Large intestine (tissue), 3 donors: ENCODE measurements around the gene CRPPA. TPM values are rescaled to one million over a fixed set of nuclear protein-coding genes. Genes with fewer than 3 reads are reported as not detected.
"Not testable (repeated sequence)": the region's sequence is repeated elsewhere in the genome, so short reads cannot be mapped to it uniquely, and the experiment has no call there.

Source experiments
- DNase-seq, 2 donors: peaks; one replicate each; pipeline versions ENCODE4 v3.0.0 to v3.0.0-alpha.2; 2013
- H3K27ac ChIP-seq: one replicate; pipeline ENCODE4 v1.5.1; 2013; ENCODE audit warnings: low read length
- H3K27me3 ChIP-seq: 2 replicates; pipeline ENCODE4 v1.6.1; 2013; ENCODE audit warnings: low read length; ENCODE audit not compliant: control insufficient read depth, insufficient read depth
- H3K36me3 ChIP-seq: 2 replicates; pipeline ENCODE4 v1.6.1; 2013; ENCODE audit warnings: low read length; ENCODE audit not compliant: control insufficient read depth, insufficient read depth
- H3K4me1 ChIP-seq: one replicate; pipeline ENCODE4 v1.6.1; 2013; ENCODE audit warnings: low read length; ENCODE audit not compliant: control insufficient read depth, insufficient read depth
- H3K4me3 ChIP-seq: one replicate; pipeline ENCODE4 v1.5.1; 2013; ENCODE audit warnings: low read length
- H3K9me3 ChIP-seq: one replicate; pipeline ENCODE4 v1.6.1; 2013; ENCODE audit warnings: mild to moderate bottlenecking, low read depth, low read length, moderate library complexity; ENCODE audit not compliant: control insufficient read depth
- WGBS: methylation state at CpG from one replicate; pipeline ENCODE4 v1.1.5; 2013; ENCODE audit warnings: low lambda C conversion rate; ENCODE audit not compliant: insufficient coverage; 5-methylcytosine and 5-hydroxymethylcytosine counted together
- polyA plus RNA-seq: library from polyadenylated mRNA; unstranded; fragments of 120-200 nt; gene quantifications from one replicate; pipeline ENCODE4 v1.2.1, GENCODE V29; 2013

CRPPA gene
- polyA plus RNA-seq, 1 donor = 1.8 TPM

DNA sequence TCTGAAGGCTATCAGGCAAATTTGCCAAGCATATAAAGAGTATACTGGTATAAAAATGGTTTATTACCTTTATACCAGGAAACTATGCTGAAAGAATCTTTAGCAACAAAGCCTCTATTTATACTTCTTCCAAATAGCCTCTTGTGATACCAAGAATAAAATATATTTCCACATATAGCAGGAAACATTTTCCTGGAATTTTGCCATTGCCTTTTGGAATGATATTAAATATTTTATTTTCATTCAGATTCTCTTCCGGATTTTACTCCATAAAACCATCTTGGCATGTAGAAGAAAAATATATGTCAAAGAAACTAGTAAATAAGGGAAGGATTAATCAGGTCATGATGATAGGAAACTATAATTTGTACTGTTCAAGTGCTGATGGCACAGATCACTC is 26.5 kb upstream of the CRPPA start:
- WGBS = 60% methylated on average over 1 of the region's 1 CpG

GRCh38 chr7:16446508-16446907 is 25.2 kb upstream of the CRPPA start:
- no peaks in the 10 kb centered on the region for H3K4me1 ChIP-seq
- H3K27ac ChIP-seq = no peak overlapping the region
- 100% methylated on average over 1 of the region's 1 CpG for WGBS
- H3K36me3 ChIP-seq = no peaks in the 10 kb centered on the region
- no peaks in the 10 kb centered on the region for H3K9me3 ChIP-seq
- H3K4me3 ChIP-seq = no peak overlapping the region
- no peaks in the 10 kb centered on the region for H3K27me3 ChIP-seq
- DNase-seq = no peak

More for the DNA sequence above, 26.5 kb upstream of the CRPPA start:
- no peak overlapping the region for H3K27ac ChIP-seq
- H3K4me1 ChIP-seq = no peaks in the 10 kb centered on the region
- no peak for DNase-seq
- H3K9me3 ChIP-seq = no peaks in the 10 kb centered on the region
- no peak overlapping the region for H3K4me3 ChIP-seq
- no peaks in the 10 kb centered on the region for H3K27me3 ChIP-seq
- no peaks in the 10 kb centered on the region for H3K36me3 ChIP-seq

GRCh38 chr7:16443871-16444270 is 22.5 kb upstream of the CRPPA start:
- DNase-seq = not testable (repeated sequence)
- WGBS = 100% methylated on average over 1 of the region's 2 CpGs

GRCh38 chr7:16438988-16439387 is 17.6 kb upstream of the CRPPA start:
- Histone ChIP-seq H3K4me3 (no peak overlapping the region), H3K9me3 (no peaks in the 10 kb centered on the region), H3K4me1 (no peaks in the 10 kb centered on the region), H3K27me3 (no peaks in the 10 kb centered on the region), H3K27ac (no peak overlapping the region), H3K36me3 (no peaks in the 10 kb centered on the region)
- DNase-seq = no peak

More at GRCh38 chr7:16443871-16444270, 22.5 kb upstream of the CRPPA start:
- H3K9me3 ChIP-seq, H3K36me3 ChIP-seq, H3K27ac ChIP-seq, H3K4me3 ChIP-seq, H3K27me3 ChIP-seq, H3K4me1 ChIP-seq: not testable (repeated sequence)

DNA sequence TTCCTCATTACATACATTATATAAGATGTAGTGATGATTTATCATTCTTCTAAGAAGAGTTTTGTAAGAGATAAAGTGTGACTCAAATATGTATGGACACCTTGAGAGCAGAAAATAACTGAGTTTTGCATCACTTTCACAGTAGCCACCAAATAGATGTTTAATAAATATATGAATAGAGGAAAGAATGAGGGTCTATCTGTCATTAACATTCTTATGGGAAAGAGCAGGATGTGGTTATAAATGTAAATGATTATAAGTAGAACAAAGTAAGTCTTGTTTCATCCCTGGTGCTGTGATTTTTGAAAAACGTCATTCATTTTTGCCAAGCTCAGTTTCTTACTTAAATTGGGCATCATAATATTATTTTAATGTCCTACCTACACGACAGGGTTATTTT is 15.0 kb upstream of the CRPPA start:
- 100% methylated on average over 2 of the region's 2 CpGs for WGBS
- H3K36me3 ChIP-seq = no peaks in the 10 kb centered on the region
- no peaks in the 10 kb centered on the region for H3K4me1 ChIP-seq
- DNase-seq = no peak
- H3K9me3 ChIP-seq = no peaks in the 10 kb centered on the region
- H3K4me3 ChIP-seq = no peak overlapping the region
- H3K27me3 ChIP-seq = no peaks in the 10 kb centered on the region
- no peak overlapping the region for H3K27ac ChIP-seq

DNA sequence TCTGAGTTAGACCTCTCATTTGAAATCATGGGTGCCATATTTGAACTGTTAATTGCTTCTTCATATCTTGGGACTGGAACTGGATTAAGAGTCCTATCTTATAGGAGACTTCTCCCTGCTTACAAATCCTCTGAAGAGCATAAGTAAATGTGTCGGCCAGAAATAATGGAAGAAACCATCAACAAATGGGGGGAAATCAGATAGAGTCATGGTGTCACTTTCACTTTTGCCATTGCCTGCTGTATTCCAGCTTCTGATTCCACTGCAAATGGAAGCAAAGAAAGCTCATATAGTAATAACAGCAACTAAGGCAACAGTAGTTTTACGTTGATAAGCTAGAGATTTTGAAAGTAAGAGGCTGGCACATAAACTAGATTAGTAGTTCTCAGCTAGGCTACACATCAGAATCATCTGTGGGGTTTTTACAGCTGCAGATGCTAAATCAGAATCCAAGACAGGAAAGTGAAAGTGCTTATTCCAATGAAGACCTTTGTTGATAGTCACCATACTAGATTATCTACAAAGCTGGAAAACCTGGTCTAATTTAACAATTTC is 12.3 kb upstream of the CRPPA start:
- Histone ChIP-seq H3K4me1 (no peaks in the 10 kb centered on the region), H3K27ac (no peak overlapping the region), H3K27me3 (no peaks in the 10 kb centered on the region), H3K36me3 (no peaks in the 10 kb centered on the region), H3K9me3 (no peaks in the 10 kb centered on the region), H3K4me3 (no peak overlapping the region)
- 100% methylated on average over 1 of the region's 2 CpGs for WGBS
- no peak for DNase-seq

DNA sequence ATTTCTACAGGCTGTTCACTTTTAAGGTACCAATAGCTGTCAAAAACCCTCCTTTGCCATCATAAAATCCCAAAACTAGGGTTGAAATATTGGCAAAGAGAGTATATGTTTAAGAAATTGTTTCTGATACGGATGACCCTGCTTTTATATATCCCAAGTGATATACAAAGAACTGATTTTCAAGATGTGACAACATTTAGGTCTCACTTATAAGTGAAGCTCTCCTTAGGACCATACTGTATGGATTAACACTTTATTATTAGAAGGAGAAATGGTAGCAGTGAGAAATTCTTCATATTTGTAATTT is 11.0 kb upstream of the CRPPA start:
- Histone ChIP-seq H3K4me1 (no peaks in the 10 kb centered on the region), H3K9me3 (no peaks in the 10 kb centered on the region), H3K36me3 (no peaks in the 10 kb centered on the region), H3K27ac (no peak overlapping the region), H3K27me3 (no peaks in the 10 kb centered on the region), H3K4me3 (no peak overlapping the region)
- WGBS = 80% methylated on average over 1 of the region's 1 CpG
- DNase-seq = no peak

GRCh38 chr7:16431646-16432424 is 10.5 kb upstream of the CRPPA start:
- peak; percentile 37 to 43 for DNase-seq
- Histone ChIP-seq H3K4me3 (no peak overlapping the region), H3K9me3 (no peaks in the 10 kb centered on the region), H3K27me3 (no peaks in the 10 kb centered on the region), H3K36me3 (no peaks in the 10 kb centered on the region), H3K27ac (no peak overlapping the region), H3K4me1 (no peaks in the 10 kb centered on the region)
- 83% methylated on average over 1 of the region's 2 CpGs for WGBS

DNA sequence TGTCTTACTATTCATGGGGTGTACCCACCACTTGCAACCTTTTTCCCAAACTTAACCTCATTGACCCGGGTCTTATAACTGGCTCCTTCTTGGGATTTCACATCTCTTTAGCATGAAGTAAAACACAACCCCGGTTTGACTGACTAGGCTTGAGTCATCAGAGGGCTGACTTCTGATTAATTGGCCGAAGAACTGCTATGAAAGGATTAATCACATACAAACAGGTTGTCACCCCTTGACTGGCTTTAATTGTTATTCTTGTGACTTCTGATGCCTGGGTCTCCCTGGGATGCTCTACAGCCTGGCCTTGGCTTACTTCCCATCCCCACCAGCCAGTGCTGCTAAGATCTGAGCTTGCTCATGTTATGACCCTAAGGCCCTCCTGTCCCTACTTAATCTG is 8.8 kb upstream of the CRPPA start:
- Histone ChIP-seq H3K4me1 (no peaks in the 10 kb centered on the region), H3K27me3 (no peaks in the 10 kb centered on the region), H3K9me3 (no peaks in the 10 kb centered on the region), H3K36me3 (no peaks in the 10 kb centered on the region), H3K27ac (no peak overlapping the region), H3K4me3 (no peak overlapping the region)
- DNase-seq = no peak
- no CpG with 5 or more reads among the region's 3 CpGs for WGBS

GRCh38 chr7:16428672-16429071 is 7.3 kb upstream of the CRPPA start:
- DNase-seq = peak in 1 of 2 donors; percentile 13
- no peak overlapping the region for H3K27ac ChIP-seq
- H3K36me3 ChIP-seq = no peaks in the 10 kb centered on the region

DNA sequence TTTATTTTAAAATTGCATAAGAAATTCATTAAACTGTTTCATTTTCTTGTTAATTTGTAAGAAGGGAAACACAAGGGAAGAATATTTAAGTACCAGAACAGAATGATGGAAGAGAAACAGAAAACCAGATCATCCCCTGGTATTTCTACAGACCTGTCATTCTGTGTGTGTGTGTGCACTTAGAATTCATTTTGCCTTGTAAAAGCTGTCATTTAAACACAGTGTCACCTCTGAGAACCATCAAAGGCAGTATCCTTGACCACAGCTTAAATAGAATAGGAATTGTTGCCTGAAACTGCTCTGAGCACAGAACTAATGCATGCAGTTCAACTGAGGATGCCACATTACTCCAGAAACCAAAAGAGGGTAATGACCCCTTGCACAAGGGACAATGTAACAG is 6.8 kb upstream of the CRPPA start:
- Histone ChIP-seq H3K27ac (no peak overlapping the region), H3K4me3 (no peak overlapping the region), H3K9me3 (no peaks in the 10 kb centered on the region)

More at GRCh38 chr7:16428672-16429071, 7.3 kb upstream of the CRPPA start:
- no peak overlapping the region for H3K4me3 ChIP-seq
- no CpG with 5 or more reads among the region's 2 CpGs for WGBS
- H3K4me1 ChIP-seq = no peaks in the 10 kb centered on the region
- H3K27me3 ChIP-seq = no peaks in the 10 kb centered on the region
- H3K9me3 ChIP-seq = no peaks in the 10 kb centered on the region

More for the DNA sequence above, 6.8 kb upstream of the CRPPA start:
- no peaks in the 10 kb centered on the region for H3K27me3 ChIP-seq
- no peak for DNase-seq
- H3K4me1 ChIP-seq = no peaks in the 10 kb centered on the region
- no peaks in the 10 kb centered on the region for H3K36me3 ChIP-seq
